LNCAP (cell line): Measurements from ENCODE around the gene CUZD1.

ENCODE experiments used
- CTCF ChIP-seq: fragments of 450-650 bp; IDR thresholded peaks from 2 replicates; pipeline ENCODE4 v1.5.1; 2017; ENCODE audit warnings: mild to moderate bottlenecking

Gene CUZD1

GRCh38 chr10:122859527-122859926 is 13.9 kb upstream of the CUZD1 start:
- TF ChIP-seq CTCF = no peak

GRCh38 chr10:122856902-122857301 is 11.2 kb upstream of the CUZD1 start:
- TF ChIP-seq CTCF = no peak

- TF ChIP-seq CTCF = no peak
Measured at GRCh38 chr10:122855745-122856144, 10.1 kb upstream of the CUZD1 start.

GRCh38 chr10:122854648-122855047 is 9.0 kb upstream of the CUZD1 start:
- TF ChIP-seq CTCF = no peak

GRCh38 chr10:122853665-122854313 is 8.1 kb upstream of the CUZD1 start:
- TF ChIP-seq CTCF = no peak

GRCh38 chr10:122852261-122852660 is 6.6 kb upstream of the CUZD1 start:
- no peak for TF ChIP-seq CTCF

- no peak for TF ChIP-seq CTCF
Measured at GRCh38 chr10:122850705-122851640, 5.3 kb upstream of the CUZD1 start.
